ENCODE data around the gene DSCAML1. TPM values are rescaled to one million over a fixed set of nuclear protein-coding genes. Genes with fewer than 3 reads are reported as not detected.
A peak's percentile ranks its signal among the peaks of the same experiment; 100 is the strongest.

DSCAML1 gene
- not detected in 2 replicates for total RNA-seq

GRCh38 chr11:117796872-117797529 is at the start of gene DSCAML1:
DSCAML1 (minus strand) TSS chr11:117797216; CDS start chr11:117797079, 137 bp downstream.
- no peak within 1 kb of the TSS for H3K4me3 ChIP-seq (ENCODE audit: low read depth, low read length)
- DNase-seq (ENCODE audit: low read depth), result no peak
- TF ChIP-seq CTCF (IDR thresholded peaks at IDR 0.05; ENCODE audit: insufficient read depth, low read depth, low read length), result no peak

- peak; percentile 70 for DNase-seq (ENCODE audit: low read depth)
- no peak overlapping the region for H3K4me3 ChIP-seq (ENCODE audit: low read depth, low read length)
- TF ChIP-seq CTCF (IDR thresholded peaks at IDR 0.05; ENCODE audit: insufficient read depth, low read depth, low read length), result peak; percentile 99
Observed at GRCh38 chr11:117843666-117844484, 46.9 kb upstream of the DSCAML1 start.

- no peak overlapping the region for H3K4me3 ChIP-seq (ENCODE audit: low read depth, low read length)
- no peak for TF ChIP-seq CTCF (IDR thresholded peaks at IDR 0.05; ENCODE audit: insufficient read depth, low read depth, low read length)
- DNase-seq (ENCODE audit: low read depth), result no peak
Observed at GRCh38 chr11:117842131-117842941, 45.3 kb upstream of the DSCAML1 start.

- no peak for DNase-seq (ENCODE audit: low read depth)
- no peak for TF ChIP-seq CTCF (IDR thresholded peaks at IDR 0.05; ENCODE audit: insufficient read depth, low read depth, low read length)
- H3K4me3 ChIP-seq (ENCODE audit: low read depth, low read length), result no peak overlapping the region
Observed at GRCh38 chr11:117841551-117842031, 44.6 kb upstream of the DSCAML1 start.

GRCh38 chr11:117840881-117841550 is 44.0 kb upstream of the DSCAML1 start:
- DNase-seq (ENCODE audit: low read depth), result no peak
- TF ChIP-seq CTCF (IDR thresholded peaks at IDR 0.05; ENCODE audit: insufficient read depth, low read depth, low read length), result no peak
- no peak overlapping the region for H3K4me3 ChIP-seq (ENCODE audit: low read depth, low read length)
